ENCODE measurements around the gene LRBA. TPM values are rescaled to one million over a fixed set of nuclear protein-coding genes. Genes with fewer than 3 reads are reported as not detected.

LRBA gene
- polyA plus RNA-seq, 2 of the 4 experiments (the other 2 are of a cell fraction), result 10.7 to 25.1 TPM

- ChIA-PET POLR2A (no interaction called here), CTCF (interaction anchor here (0.6 kb wide), 1 partner anchor 545 kb away, joined by 3 read pairs; no protein-coding TSS in a partner anchor)
- Histone ChIP-seq H3K9me3 (no peaks in the 10 kb centered on the region), H3K27ac (no peak overlapping the region), H3K4me3 (no peak overlapping the region), H3K4me2 (no peak overlapping the region), H3K4me1 (peaks cover 6% of the 10 kb centered on the region; the same call in 1 of the 3 replicates)
- ATAC-seq, result no peak
- TF ChIP-seq ZFP36 (IDR thresholded peaks at IDR 0.05; ENCODE audit: borderline replicate concordance, partially characterized antibody) (no peak), ESRRA (IDR thresholded peaks at IDR 0.05; ENCODE audit: borderline replicate concordance, low read length) (no peak), FOXS1 (CRISPR knock-in tag; IDR thresholded peaks at IDR 0.05) (no peak), USF2 (IDR thresholded peaks at IDR 0.05) (no peak), ELK1 (IDR thresholded peaks at IDR 0.05; ENCODE audit: low read depth, low read length) (no peak), TP53 (CRISPR knock-in tag; IDR thresholded peaks at IDR 0.05) (no peak), CHD4 (IDR thresholded peaks at IDR 0.05; ENCODE audit: borderline replicate concordance) (no peak), CEBPB (IDR thresholded peaks at IDR 0.05) (no peak), RFX5 (IDR thresholded peaks at IDR 0.05) (no peak), JUNB (IDR thresholded peaks at IDR 0.05) (no peak), RARB (CRISPR knock-in tag; IDR thresholded peaks at IDR 0.05) (no peak), EHF (CRISPR knock-in tag; IDR thresholded peaks at IDR 0.05) (no peak)
- 78% methylated on average over 2 of the region's 4 CpGs for WGBS (ENCODE audit: missing lambda C conversion rate)
- no peak for DNase-seq (ENCODE audit: low read depth in 1 of 2, low spot score in 1 of 2)
- no peak for FAIRE-seq
Observed at GRCh38 chr4:150419939-150420338, 595.1 kb downstream of the LRBA start.

GRCh38 chr4:150418757-150419410 is 596.2 kb downstream of the LRBA start:
- no peak for FAIRE-seq
- DNase-seq (ENCODE audit: low read depth in 1 of 2, low spot score in 1 of 2), result no peak
- TF ChIP-seq TFCP2L1 (CRISPR knock-in tag; IDR thresholded peaks at IDR 0.05) (no peak), MAFK (IDR thresholded peaks at IDR 0.05; ENCODE audit: partially characterized antibody) (peak; percentile 59)
- no peak for ATAC-seq
- WGBS (ENCODE audit: missing lambda C conversion rate), result 81% methylated on average over 4 of the region's 4 CpGs
- ChIA-PET POLR2A (no interaction called here), CTCF (interaction anchor here (1.6 kb wide), 1 partner anchor 19 kb away, joined by 3 read pairs; no protein-coding TSS in a partner anchor)
- H3K4me1 ChIP-seq, result peaks cover 6% of the 10 kb centered on the region; the same call in 1 of the 3 replicates
- no peak overlapping the region for H3K4me2 ChIP-seq
- no peak overlapping the region for H3K4me3 ChIP-seq
- H3K9me3 ChIP-seq, result no peaks in the 10 kb centered on the region
- H3K27ac ChIP-seq, result no peak overlapping the region

- ATAC-seq (no peak), FAIRE-seq (no peak), DNase-seq (ENCODE audit: low read depth in 1 of 2, low spot score in 1 of 2) (no peak)
- ChIA-PET POLR2A (no interaction called here), CTCF (no interaction called here)
- WGBS (ENCODE audit: missing lambda C conversion rate), result 6% methylated on average over 1 of the region's 1 CpG
- no peak for TF ChIP-seq BHLHE40 (IDR thresholded peaks at IDR 0.05; ENCODE audit: low read depth, low read length)
- TF ChIP-seq RNF2 (IDR thresholded peaks at IDR 0.05; ENCODE audit: borderline replicate concordance, low read depth), result no peak
- TF ChIP-seq TFCP2L1 (CRISPR knock-in tag; IDR thresholded peaks at IDR 0.05), result no peak
- TF ChIP-seq FOSL2 (IDR thresholded peaks at IDR 0.05), result no peak
- no peak for TF ChIP-seq FOSL2 (CRISPR knock-in tag; IDR thresholded peaks at IDR 0.05)
- TF ChIP-seq ZSCAN20 (CRISPR knock-in tag; IDR thresholded peaks at IDR 0.05), result no peak
- no peak for TF ChIP-seq RAD21 (conservative IDR thresholded peaks at IDR 0.05 in 1 of 2, IDR thresholded peaks at IDR 0.05 in 1 of 2)
- H3K4me3 ChIP-seq, result no peak overlapping the region
- H3K4me1 ChIP-seq, result peaks cover 6% of the 10 kb centered on the region; the same call in 1 of the 3 replicates
- no peak overlapping the region for H3K27ac ChIP-seq
- H3K4me2 ChIP-seq, result no peak overlapping the region
- H3K9me3 ChIP-seq, result no peaks in the 10 kb centered on the region
Observed at GRCh38 chr4:150415213-150415612, 599.9 kb downstream of the LRBA start.

All from A549 (cell line).